ENCODE measurements around the gene NUP153. TPM values are rescaled to one million over a fixed set of nuclear protein-coding genes. Genes with fewer than 3 reads are reported as not detected.
"Not testable (repeated sequence)": the region's sequence is repeated elsewhere in the genome, so short reads cannot be mapped to it uniquely, and the experiment has no call there.

NUP153 gene
- total RNA-seq, result 31.0 and 32.5 TPM in 2 replicates
- 12.2 TPM for polyA plus RNA-seq (2012)

DNA sequence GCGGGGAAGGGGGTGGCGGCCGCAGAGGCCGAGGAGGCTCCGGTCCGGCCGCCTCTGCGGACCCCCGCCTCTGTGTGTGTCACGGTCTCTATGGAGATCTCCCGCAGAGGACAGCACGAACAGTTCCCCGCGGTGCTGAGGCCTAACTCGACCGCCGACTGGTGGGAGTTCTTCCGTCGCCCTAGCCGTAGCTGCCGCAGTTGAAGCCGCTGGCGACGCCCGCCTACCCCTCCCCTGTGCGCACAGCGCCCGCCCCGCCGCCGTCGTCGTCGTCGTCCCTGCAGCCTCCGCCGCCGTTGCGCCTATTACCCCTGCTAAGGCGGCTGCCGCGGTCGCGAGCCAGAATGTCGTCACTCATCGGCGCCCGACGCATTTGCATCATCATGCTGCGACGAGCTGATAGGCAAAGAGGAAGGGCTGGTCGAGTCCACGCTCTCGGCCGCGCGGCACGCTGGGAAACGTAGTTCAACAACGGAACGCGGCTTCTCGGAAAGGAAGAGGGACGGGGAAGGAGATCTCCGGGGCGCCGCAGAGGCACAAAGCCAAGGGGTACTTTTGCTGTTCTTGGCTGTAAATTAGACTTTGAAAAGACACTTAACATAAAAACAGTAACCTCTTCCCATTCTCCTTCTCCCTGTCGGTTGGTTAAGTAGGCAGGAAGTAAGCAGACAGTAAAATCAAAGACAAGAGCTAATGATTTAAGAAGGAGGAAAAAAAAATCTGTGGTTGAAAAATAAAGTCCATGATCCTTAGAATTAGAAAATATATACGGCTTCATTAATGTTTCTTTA, at the start of gene NUP153:
NUP153 (minus strand) TSS at position 346 of the 791 bp plus-strand sequence. CDS start 538 bp downstream, outside the sequence.
- peak; percentile 99 for DNase-seq (ENCODE audit: low read depth)

DNA sequence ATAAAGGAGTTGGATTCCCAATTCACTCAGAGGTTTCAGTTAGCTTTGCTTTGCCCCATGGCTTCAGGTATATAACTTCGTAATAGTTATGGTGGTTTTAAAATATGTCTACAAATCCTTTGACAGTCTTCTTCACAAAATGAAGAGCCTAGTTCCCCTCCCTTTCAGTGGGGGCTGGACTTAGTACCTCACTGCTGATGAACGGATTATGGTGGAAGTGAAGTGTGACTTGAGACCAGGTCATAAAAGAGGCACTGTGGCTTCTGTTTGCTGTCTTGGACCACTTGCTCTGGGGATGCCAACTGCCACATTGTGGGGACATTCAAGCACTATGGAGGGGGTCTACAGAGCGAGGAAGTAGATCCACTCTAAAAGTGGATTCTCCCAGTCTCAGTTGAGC, 47.5 kb upstream of the NUP153 start:
- DNase-seq (ENCODE audit: low read depth), result no peak

DNA sequence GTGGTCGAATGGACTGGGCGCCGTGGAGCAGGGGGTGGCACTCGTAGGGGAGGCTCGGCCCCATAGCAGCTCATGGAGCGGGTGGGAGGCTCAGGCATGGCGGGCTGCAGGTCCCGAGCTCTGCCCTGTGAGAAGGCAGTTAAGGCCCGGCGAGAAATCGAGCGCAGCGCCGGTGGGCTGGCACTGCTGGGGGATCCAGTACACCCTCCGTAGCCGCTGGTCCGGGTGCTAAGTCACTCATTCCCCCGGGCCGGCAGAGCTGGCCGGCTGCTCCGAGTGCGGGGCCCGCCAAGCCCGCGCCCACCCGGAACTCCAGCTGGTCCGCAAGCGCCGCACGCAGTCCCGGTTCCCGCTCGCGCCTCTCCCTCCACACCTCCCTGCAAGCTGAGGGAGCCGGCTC, 38.6 kb upstream of the NUP153 start:
- DNase-seq (ENCODE audit: low read depth), result not testable (repeated sequence)

DNA sequence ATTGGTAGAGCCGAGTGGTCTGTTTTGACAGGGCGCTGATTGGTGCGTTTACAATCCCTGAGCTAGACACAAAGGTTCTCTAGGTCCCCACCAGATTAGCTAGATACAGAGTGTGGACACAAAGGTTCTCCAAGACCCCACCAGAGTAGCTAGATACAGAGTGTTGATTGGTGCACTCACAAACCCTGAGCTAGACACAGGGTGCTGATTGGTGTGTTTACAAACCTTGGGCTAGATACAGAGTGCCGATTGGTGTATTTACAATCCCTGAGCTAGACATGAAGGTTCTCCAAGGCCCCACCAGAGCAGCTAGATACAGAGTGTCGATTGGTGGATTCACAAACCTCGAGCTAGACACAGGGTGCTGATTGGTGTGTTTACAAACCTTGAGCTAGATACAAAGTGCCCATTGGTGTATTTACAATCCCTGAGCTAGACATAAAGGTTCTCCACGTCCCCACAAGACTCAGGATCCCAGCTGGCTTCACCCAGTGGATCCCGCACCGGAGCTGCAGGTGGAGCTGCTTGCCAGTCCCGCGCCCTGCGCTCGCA, 38.1 kb upstream of the NUP153 start:
- DNase-seq (ENCODE audit: low read depth), result not testable (repeated sequence)

DNA sequence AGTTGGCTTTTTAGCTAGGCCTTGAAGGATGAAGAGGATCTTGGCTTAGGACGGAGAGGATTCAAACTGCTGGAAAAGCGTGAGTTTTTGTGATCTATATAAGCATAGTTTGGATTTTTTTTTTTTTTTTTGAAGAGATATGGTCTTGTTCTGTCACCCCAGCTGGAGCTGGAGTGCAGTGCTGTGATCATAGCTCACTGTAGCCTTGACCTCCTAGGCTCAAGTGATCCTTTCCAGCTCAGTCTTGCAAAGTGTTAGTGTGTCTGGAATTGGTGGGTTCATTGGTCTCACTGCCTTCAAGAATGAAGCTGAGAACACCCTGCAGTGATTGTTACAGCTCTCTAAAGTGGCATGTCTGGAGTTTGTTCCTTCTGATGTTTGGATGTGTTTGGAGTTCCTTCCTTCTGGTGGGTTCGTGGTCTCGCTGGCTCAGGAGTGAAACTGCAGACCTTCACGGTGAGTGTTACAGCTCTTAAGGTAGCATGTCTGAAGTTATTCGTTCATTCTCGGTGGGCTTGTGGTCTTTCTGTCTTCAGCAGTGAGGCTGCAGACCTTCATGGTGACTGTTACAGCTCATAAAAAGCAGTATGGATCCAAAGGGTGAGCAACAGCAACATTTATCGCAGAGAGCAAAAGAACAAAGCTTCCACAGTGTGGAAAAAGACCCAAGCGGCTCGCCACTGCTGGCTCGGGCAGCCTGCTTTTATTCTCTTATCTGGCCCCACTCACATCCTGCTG, 37.5 kb upstream of the NUP153 start:
- DNase-seq (ENCODE audit: low read depth), result no peak

DNA sequence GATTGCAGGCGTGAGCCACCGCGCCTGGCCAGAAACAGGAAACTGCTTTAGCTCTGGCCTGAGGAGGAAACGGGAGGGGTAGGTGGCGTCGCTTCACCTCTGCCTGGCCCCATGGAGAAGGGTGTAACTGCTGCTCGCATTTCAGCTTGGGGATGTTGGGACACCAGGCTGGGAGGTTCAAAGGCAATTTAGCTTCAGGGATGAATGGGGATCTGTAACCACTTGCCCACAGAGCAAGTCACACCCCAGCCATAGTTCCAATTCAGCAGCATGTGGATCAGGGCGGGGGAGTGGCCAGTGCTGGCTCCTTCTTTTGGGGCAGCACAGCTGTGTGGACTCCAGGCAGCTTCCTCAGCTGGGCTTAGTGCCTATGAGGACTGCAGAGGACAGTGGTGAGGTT, 34.8 kb upstream of the NUP153 start:
- DNase-seq (ENCODE audit: low read depth), result peak; percentile 87

DNA sequence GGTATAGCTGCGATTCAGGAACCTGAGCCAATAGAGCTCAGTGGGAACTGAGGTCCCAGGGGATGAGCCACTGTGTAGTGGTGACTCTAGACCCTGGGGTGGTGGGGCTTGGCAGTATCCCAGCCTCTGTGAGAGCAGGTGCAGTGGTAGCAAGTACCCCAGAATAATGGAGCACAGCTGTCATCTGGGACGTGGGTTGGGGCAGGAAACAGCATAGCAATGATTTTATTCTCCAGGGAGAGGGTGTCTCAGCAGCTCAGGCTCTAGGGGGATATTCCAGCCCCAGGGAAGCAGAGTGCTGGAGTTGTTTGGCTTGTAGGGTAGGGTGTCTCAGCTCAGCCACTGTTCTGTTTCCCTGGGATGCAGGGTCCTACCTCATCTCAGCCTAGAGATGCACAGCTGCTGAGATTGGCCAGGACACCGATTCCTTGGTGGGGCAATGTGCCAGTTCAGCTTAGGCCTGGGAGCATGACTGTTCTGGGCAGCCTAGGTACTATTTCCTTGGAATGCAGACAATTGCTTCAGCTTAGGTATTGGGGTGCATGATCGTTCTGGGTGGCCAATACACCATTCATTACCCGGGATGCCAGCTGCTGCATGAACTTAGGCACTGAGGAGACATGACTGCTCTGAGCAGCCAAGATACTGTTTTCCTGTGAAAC, 34.0 kb upstream of the NUP153 start:
- peak; percentile 95 for DNase-seq (ENCODE audit: low read depth)

DNA sequence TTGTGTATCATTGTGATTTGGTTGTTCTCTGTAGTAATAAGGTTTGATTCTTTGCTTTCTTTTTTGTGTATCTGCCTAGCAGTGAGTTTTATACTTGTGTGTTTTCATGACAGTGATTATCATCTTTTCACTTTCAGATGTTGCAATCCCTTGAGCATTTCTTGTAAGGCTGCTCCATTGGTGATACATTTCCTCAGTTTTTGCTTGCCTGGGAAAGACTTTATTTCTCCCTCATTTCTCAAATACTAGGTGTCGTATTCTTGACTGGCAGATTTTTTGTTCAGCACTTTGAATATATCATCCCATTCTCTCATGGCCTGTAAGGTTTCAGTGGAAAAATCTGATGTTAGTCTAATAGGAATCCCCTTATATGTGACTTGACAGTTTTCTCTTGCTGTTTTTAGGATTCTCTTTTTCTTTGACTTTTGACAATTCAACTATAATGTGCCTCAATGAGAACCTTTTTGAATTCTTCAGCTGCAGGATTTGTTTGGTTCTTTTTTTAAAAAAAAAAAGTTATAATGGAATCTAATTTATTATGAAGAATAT, 31.1 kb upstream of the NUP153 start:
- DNase-seq (ENCODE audit: low read depth), result no peak

DNA sequence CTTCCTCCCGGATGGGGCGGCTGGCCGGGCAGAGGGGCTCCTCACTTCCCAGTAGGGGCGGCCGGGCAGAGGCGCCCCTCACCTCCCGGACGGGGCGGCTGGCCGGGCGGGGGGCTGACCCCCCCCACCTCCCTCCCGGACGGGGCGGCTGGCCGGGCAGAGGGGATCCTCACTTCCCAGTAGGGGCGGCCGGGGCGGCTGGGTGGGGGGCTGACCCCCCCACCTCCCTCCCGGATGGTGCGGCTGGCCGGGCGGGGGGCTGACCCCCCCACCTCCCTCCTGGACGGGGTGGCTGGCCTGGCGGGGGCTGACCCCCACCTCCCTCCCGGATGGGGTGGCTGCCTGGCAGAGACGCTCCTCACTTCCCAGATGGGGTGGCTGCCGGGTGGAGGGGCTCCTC, 28.6 kb upstream of the NUP153 start:
- DNase-seq (ENCODE audit: low read depth), result not testable (repeated sequence)

DNA sequence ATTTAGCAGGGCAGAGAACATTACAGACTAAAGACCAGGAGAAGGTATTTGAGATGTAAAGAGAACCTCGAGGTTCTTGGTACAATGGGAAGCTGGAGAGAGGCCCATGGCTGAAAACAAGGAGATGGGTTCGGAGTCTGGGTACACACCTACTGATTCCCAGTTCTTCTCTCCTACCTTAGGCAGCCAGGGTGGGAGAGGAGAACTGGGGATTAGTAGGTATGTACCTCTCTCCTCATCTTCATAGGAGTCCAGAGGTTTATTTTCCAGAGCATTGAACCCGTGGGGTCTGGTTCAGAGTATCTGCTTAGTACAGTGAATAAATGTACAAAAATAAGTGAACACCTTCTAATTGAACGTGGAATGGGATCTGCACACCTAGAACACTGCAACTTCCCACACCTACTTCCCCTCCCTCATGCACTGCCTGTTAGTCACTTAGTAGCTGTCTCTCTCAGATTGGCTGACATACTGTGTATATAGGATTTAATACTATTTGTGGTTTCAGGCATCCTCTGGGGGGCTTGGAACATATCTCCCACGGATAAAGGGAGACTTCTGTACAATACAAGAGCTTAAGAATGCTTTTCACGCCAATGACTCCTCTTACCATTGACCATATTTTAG, 23.5 kb upstream of the NUP153 start:
- no peak for DNase-seq (ENCODE audit: low read depth)

DNA sequence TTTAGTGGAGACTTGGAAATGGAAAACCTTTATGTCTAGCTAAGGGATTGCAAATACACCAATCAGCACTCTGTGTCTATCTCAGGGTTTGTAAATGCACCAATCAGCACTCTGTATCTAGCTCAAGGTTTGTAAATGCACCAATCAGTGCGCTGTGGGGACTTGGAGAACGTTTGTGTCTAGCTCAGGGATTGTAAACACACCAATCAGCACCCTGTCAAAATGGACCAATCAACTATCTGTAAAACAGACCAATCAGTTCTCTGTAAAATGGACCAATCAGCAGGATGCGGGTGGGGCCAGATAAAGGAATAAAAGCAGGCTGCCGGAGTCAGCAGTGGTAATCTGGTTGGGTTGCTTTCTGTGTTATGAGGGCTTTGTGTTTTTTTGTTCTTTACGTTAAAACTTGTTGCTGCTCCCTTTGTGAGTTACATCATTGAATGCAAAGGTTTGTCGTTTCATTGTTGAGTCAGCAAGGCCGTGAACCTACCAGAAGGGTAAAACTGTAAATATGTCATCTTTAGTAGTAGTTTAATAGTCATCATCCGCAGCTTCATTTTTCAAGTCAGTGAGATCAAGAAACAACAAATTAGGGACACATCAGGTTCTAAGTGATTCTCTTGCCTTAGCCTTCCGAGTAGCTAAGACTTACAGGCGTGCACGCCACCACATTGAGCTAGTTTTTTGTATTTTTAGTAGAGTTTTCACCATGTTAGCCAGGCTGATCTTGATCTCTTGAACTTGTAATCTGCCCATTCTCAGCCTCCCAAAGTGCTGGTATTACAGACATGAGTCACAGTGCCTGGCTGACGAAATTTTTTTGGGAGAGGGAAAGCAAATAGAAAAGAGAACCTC, 22.7 kb upstream of the NUP153 start:
- no peak for DNase-seq (ENCODE audit: low read depth)

DNA sequence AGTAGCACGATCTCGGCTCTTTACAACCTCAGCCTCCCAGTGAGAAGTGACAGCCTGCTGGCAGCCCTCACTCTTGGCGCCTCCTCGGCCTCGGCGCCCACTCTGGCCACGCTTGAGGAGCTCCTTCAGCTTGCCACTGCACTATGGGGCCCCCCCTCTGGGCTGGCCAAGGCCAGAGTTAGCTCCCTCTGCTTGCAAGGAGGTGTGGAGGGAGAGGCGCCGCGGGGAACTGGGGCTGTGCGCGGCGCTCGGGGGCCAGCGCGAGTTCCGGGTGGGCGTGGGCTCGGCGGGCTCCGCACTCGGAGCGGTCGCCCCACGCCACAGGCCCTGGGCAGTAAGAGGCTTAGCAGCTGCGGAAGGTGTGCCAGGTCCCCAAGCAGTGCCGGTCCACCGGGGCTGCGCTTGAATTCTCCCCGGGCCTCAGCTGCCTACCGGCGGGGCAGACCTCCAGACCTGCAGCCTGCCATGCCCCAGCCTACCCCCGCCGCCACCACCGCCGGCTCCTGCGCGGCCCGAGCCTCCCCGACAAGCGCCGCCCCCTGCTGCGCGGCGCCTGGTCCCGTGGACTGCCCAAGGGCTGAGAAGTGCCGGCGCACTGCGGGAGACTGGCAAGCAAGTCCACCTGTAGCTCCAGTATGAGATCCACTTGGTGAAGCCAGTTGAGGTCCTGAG, 22.0 kb upstream of the NUP153 start:
- DNase-seq (ENCODE audit: low read depth), result no peak

DNA sequence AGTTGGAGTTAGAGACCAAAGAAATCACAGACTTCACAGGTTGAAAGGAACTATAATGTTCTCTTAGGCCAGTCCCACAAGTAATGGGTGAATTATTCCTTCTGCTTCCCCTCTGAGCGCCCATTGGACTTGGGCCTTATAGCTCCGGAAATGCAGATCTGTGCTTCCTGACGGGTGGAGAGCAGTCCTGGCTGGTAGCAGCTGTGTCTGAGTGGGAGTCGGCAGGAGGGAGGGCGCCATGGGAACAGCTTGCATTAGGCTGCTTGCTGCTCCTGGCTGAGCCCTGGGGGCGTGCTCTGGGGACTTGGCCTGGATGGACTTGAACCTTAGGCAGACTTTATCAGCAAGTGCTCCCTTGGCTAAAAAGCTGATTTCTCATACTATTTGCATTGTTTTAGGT, 18.4 kb upstream of the NUP153 start:
- peak; percentile 49 for DNase-seq (ENCODE audit: low read depth)

DNA sequence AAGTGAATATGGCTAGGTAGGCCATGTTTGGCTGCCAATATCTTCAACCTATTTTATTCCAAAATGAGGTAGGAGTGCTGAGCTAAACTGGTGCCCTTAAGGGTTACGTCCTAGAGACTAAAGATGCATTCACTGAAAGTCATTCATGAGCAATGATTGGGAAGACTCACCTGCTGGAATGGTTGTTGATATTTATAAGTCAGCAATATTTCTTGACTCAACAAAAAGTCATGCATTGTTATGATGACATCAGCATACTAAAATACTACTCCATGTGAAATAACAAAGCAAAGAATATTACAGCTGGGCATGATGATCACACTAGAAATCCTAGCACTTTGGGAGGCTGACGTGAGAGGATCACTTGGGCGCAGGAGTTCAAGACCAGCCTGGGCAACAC, 17.6 kb upstream of the NUP153 start:
- DNase-seq (ENCODE audit: low read depth), result peak; percentile 42

DNA sequence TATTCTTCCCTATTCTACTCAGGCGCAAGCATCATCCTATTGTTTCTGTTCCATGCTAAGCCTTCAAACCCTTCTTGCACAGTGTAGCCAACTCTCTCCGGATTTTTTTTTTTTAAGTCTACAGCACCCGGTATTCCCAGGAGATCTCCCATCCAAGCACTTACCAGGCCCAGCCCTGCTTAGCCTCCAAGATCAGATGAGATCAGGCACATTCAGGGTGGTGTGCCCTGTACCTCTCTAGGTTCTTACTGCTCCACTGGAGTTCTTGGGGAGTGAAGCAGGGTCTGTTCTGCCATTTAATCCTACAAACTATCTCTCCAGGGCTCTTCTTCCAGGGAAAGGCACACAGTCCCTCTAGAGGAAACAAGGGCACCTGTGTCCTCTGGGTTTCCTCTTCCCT, 14.9 kb upstream of the NUP153 start:
- no peak for DNase-seq (ENCODE audit: low read depth)

DNA sequence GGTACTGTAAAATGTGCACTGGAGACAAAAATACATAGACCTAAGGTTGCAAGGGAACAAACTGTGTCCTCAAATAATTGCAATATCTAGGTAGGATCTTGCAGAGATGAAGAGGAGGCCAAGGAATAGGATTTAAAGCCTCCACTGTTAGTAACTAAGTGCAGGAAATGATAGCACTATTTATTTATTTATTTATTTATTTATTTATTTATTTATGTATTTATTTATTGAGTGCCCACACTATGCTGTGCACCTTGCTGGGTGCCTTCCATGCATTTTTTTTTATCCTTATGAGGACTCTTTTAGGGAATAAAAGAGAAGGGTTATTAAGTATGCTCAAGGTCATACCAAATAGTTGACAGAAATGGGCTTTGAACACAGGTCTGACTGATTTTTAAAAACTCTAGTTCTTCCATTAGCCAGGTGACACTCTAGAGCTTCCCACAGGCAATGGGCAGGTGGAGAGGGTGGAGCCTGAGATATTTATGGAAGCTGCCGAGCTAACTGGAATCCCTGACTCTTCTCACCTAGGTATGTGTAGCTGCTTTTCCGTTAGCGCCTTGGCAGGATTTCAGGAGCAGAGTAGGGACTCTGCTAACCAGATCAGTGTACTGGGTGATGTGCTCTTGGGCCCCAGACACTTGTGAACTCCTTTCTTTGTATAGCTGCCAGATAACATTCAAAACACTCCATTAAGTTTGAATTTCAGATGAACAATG, 12.8 kb upstream of the NUP153 start:
- no peak for DNase-seq (ENCODE audit: low read depth)

DNA sequence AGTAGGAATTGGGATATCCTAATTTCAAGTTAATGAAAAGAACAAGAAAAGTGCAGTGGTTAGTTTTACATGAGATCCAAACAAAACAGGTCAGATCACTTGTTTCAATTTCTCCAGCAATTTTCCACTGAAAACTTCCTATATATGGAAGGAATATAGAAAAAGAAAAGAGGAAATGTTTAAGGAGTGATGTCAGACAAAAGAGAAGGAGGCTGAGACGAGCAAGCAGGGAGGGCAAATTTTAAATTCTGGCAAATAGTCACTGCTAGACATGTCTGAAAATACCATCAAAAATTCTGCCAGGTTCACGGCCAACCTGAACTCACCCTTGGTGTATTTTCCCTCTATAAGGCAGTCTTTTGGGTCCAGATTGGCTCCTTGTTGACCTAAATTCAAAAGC, 9.5 kb upstream of the NUP153 start:
- DNase-seq (ENCODE audit: low read depth), result no peak
